ENCODE measurements around the gene RIPOR3.
"Not testable (repeated sequence)": the region's sequence is repeated elsewhere in the genome, so short reads cannot be mapped to it uniquely, and the experiment has no call there.

RIPOR3 gene

GRCh38 chr20:50585214-50585613 lies 106.1 kb downstream of the RIPOR3 start:
- DNase-seq, result no peak

- no peak for DNase-seq
Observed at GRCh38 chr20:50584687-50585086, 106.7 kb downstream of the RIPOR3 start.

DNA sequence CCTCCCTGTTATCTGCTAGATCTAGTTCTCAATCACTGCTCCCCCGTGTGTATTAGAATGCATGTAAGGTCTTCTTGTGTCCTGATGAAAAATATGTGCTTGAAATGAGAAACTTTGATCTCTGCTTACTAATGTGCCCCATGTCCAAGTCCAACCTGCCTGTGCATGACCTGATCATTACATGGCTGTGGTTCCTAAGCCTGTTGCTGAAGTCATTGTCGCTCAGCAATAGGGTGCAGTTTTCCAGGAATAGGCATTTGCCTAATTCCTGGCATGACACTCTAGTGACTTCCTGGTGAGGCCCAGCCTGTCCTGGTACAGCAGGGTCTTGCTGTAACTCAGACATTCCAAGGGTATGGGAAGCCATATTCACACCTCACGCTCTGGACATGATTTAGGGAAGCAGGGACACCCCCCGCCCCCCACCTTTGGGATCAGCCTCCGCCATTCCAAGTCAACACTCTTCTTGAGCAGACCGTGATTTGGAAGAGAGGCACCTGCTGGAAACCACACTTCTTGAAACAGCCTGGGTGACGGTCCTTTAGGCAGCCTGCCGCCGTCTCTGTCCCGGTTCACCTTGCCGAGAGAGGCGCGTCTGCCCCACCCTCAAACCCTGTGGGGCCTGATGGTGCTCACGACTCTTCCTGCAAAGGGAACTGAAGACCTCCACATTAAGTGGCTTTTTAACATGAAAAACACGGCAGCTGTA lies 107.7 kb downstream of the RIPOR3 start:
- no peak for DNase-seq

DNA sequence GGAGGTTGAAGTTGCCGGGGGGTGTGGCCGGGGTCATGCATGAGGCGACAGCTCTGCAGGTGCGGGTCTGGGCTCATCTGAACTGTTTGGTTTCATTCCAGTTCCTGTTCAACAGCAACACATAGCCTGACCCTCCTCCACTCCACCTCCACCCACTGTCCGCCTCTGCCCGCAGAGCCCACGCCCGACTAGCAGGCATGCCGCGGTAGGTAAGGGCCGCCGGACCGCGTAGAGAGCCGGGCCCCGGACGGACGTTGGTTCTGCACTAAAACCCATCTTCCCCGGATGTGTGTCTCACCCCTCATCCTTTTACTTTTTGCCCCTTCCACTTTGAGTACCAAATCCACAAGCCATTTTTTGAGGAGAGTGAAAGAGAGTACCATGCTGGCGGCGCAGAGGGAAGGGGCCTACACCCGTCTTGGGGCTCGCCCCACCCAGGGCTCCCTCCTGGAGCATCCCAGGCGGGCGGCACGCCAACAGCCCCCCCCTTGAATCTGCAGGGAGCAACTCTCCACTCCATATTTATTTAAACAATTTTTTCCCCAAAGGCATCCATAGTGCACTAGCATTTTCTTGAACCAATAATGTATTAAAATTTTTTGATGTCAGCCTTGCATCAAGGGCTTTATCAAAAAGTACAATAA lies 108.6 kb downstream of the RIPOR3 start:
- DNase-seq, result no peak

GRCh38 chr20:50582092-50582491 lies 109.2 kb downstream of the RIPOR3 start:
- no peak for DNase-seq

GRCh38 chr20:50580842-50581544 lies 110.3 kb downstream of the RIPOR3 start:
- DNase-seq, result no peak

GRCh38 chr20:50580016-50580747 lies 111.2 kb downstream of the RIPOR3 start:
- no peak for DNase-seq

DNA sequence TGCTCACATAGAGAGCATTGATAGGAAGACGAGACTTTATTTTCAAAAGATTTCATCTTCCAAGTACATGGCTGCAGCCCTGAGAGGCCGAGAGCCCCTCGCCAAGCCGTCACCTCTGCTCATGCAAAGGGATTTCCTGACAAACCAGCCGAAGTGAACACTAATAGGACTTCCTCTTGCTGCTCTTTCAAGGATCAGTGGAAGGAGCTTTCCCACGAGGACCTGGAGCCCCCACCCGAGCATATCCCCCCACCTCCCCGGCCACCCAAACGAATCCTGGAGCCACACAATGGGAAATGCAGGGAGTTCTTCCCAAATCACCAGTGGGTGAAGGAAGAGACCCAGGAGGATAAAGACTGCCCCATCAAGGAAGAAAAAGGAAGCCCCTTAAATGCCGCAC lies 111.8 kb downstream of the RIPOR3 start:
- DNase-seq, result no peak

DNA sequence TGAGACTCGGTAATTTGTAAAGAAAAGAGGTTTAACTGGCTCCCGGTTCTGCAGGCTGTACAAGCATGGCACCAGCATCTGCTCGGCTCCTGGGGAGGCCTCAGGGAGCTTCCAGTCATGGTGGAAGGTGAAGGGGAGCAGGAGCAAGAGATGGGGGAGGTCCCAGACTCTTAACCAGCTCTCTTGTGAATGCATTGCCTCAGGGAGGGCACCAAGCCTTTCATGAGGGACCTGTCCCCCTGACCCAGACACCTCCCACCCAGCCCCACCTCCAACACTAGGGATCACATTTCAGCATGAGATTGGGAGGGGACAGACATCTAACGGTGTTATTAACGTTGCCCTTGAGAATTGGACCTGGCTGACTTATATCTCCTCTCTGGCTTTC lies 112.6 kb downstream of the RIPOR3 start:
- DNase-seq, result no peak

DNA sequence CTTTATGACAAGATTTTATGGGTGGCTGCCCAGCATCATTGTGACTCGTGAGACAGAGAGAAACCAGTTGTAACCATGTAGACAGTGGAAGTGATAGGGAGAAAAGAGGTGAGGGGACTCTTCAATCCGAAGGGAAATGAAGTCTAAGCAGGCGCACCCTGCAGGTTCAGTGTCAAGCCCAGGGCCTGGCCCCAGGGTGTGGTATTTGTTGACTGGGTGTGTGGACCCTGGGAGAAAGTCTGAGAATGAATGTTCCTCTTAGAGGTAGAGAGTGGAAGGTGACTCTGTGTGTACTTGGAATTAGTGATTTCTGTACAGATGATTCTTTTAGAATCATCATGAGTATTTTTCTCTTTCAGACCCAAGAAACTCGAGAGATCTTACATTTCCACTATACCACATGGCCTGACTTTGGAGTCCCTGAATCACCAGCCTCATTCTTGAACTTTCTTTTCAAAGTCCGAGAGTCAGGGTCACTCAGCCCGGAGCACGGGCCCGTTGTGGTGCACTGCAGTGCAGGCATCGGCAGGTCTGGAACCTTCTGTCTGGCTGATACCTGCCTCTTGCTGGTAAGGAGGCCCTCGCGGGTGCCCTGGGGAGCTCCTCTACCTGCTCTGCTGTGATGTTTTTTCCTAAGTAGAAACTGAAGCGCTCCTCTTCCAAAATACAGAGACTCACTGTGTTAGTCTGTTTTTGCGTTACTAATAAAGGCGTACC lies 113.1 kb downstream of the RIPOR3 start:
- DNase-seq, result no peak

DNA sequence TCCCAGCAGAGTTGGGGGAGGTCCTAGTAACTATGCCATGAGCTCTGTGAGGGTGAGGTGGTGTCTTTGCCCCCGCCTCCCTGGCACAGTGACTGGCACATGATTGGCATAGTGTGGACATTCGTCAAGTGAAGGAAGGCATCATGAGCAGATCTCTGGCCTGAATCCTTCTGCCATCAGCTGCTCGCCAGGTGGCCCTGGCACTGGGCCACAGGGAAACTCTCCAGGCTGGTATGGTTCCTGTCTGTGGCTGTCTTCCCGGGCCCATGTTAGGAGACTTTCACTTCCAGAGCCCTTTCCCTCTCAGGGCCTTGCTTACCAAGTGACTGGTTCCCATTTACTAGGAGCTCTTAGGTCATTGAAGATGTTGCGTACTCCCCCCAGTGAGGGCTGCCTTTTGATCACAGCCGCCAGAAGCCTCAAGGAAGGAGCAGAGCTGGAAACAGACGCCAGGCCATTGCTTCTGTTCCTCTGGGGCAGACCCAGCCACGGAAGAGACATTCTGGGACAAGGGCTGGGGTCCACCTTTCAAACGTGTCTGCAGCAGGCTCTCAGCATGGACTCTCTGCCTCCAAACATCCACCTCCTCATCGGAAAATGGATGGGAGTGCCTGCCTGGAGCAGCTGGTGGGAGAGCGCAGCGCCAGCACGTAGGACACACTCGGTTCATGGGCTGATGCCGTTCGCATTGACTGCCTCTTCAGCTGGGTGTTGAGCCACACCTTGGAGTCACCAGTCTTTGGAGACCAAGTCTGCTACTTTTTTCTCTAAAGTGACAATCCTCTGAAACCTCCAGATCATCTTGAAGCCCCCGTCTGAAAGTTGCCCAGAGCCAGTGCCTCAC lies 113.9 kb downstream of the RIPOR3 start:
- peak; percentile 11 for DNase-seq

GRCh38 chr20:50575865-50576720 lies 115.2 kb downstream of the RIPOR3 start:
- peak; percentile 5 for DNase-seq

- no peak for DNase-seq
Observed at GRCh38 chr20:50574586-50574985, 116.8 kb downstream of the RIPOR3 start.

DNA sequence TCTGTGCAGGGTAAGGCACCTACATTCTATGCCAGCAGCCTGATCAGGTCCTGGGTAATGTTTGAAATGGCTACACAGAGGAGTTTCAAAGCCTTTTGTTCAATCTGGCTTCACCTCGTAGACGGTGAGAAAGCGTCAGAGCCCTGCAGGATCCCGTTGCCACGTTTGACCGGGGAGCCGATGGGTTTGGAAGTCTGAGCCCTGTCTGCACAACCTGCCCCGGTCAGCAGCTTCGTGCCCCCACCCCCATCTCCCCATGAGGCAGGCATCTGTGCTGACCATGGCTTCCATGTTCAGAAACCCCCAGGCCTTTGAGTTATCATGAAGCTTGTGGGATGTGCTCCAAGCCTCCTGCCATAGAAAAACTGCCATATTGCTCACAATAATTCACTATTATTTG lies 117.2 kb downstream of the RIPOR3 start:
- DNase-seq, result no peak

GRCh38 chr20:50572938-50573777 lies 118.2 kb downstream of the RIPOR3 start:
- peak; percentile 86 for DNase-seq

DNA sequence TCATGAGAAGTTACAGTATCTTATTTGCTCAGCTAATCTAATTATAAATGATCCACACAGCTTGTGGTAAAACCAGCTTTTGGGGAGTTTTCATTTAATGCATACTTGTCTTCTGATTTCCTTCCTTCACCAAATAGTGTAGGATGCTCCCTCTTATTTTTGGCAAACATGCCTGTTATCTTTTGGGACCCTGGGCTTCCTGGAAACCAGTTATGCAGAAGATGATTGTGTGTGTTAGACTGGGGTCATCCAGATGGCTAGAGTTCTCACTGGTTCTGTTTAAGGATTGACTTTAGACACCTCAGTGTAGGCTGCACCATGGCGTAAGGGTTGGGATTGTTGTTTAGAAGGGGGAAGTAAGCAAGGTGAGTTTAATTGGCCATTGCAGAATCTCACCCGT lies 119.9 kb downstream of the RIPOR3 start:
- DNase-seq, result no peak

DNA sequence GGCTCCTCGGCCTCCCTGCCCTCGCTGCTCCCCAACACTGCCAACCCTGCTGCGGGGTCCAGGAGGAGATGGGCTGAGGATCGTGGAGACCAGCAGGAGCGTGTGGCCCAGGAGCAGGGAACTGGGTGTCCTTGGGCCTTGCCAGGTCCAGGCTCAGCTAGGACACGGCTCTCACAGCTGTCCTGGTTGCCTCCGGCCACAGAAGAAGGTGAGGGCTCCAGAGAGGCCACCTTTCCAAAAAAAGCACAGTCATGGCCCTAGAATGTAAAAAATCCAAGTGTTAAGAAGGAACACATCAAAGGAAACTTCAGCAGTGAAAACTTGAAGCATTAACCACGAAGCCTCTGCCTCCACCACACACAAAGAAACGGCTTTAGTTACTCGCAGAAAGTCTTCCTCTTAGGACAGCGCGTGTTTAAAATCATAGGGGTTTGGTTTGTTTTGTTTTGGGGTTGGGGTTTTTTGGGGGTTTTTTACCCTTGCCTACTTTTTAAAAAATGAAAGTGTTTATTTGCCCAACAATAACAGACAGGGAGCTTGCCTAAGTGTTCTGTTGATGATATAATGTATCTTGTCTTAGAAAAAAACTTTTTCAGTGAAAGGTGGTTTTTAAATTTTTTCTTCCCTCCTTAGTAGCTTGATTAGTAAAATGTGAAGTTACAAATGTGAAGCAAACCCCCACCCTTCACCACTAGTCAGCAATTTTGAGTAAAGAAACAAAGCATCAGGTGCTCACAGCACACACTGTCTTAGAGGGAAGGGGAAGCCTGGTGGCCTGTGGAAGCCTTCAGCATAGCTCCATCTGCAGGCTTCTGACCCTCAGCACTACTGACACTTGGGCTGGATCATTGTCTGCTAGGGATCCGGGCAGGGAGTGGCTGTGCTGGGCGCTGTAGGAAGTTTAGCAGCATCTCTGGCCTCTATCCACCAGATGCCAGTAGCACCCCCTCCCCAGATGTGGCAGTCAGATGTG lies 121.2 kb downstream of the RIPOR3 start:
- no peak for DNase-seq

DNA sequence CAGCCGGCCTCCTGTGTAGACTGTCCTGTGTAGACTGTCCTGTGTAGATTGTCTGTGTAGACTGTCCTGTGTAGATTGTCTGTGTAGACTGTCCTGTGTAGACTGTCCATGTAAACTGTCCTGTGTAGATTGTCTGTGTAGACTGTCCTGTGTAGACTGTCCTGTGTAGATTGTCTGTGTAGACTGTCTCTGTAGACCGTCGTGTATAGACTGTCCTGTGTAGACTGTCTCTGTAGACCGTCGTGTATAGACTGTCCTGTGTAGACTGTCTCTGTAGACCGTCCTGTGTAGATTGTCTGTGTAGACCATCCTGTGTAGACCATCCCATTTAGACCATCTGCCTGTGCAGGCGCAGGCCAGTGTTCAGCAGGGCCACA lies 121.9 kb downstream of the RIPOR3 start:
- DNase-seq, result not testable (repeated sequence)

GRCh38 chr20:50568549-50568942 lies 122.8 kb downstream of the RIPOR3 start:
- no peak for DNase-seq
